ENCODE data around the gene MARCHF10.
"Not testable (repeated sequence)": the region's sequence is repeated elsewhere in the genome, so short reads cannot be mapped to it uniquely, and the experiment has no call there.

The MARCHF10 gene

GRCh38 chr17:62793919-62794665 lies 14.0 kb downstream of the MARCHF10 start:
- TF ChIP-seq POLR2AphosphoS5 (IDR thresholded peaks at IDR 0.05; ENCODE audit: low read depth, low read length) (no peak), TAF1 (IDR thresholded peaks at IDR 0.05; ENCODE audit: low read depth, low read length) (no peak), POLR2A (IDR thresholded peaks at IDR 0.05; ENCODE audit: low read depth, low read length) (no peak), SPI1 (IDR thresholded peaks at IDR 0.05; ENCODE audit: low read depth, low read length) (no peak), POU2F2 (IDR thresholded peaks at IDR 0.05; ENCODE audit: low read depth, low read length) (no peak), PAX5 (IDR thresholded peaks at IDR 0.05; ENCODE audit: insufficient read depth, low read length, severe bottlenecking) (no peak)
- DNase-seq (ENCODE audit: insufficient read length, low spot score) (no peak), FAIRE-seq (no peak)

- TF ChIP-seq POU2F2 (IDR thresholded peaks at IDR 0.05; ENCODE audit: low read depth, low read length) (no peak), POLR2AphosphoS5 (IDR thresholded peaks at IDR 0.05; ENCODE audit: low read depth, low read length) (no peak), PAX5 (IDR thresholded peaks at IDR 0.05; ENCODE audit: insufficient read depth, low read length, severe bottlenecking) (no peak), TAF1 (IDR thresholded peaks at IDR 0.05; ENCODE audit: low read depth, low read length) (no peak), SPI1 (IDR thresholded peaks at IDR 0.05; ENCODE audit: low read depth, low read length) (no peak), POLR2A (IDR thresholded peaks at IDR 0.05; ENCODE audit: low read depth, low read length) (no peak)
- no peak for FAIRE-seq
- no peak for DNase-seq (ENCODE audit: insufficient read length, low spot score)
These were observed 15.7 kb downstream of the MARCHF10 start for GRCh38 chr17:62792447-62792800.

DNA sequence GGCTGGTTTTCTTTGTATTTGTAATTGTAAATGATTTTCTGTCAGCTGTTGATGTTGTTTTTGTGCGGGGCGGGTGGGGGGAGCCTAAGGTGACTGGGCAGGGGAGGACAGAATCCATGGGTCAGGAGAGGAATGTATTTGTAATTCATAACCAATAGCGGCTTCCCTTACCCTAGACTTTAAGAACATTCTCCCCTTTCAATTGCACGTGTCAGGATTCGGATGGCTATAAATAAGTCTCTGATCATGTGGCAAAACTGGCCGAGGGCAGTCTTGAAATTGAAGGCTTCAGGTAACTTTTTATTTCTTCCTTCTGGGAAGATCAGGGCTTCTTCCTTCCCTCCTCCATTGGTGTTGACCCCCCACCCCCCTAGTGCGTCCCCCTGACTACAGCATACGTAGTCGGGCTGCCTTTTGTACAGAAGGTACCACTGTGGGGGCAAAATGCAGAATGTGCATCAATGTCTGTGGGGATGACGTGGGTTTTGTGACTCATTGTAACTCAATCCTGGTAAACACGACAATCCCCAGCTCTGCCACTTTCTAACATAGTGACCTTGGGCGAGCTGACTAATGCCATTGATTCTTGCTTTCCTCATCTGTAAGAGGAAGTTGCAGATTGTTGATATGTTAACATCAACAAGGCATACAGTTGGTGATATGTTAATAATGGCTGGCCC lies 16.2 kb downstream of the MARCHF10 start:
- DNase-seq (ENCODE audit: insufficient read length, low spot score) (no peak), FAIRE-seq (no peak)

GRCh38 chr17:62791235-62791734 lies 16.8 kb downstream of the MARCHF10 start:
- FAIRE-seq (no peak), DNase-seq (ENCODE audit: insufficient read length, low spot score) (no peak)
- TF ChIP-seq SPI1 (IDR thresholded peaks at IDR 0.05; ENCODE audit: low read depth, low read length) = peak; percentile 18; the same call in 1 of the 2 replicates
- TF ChIP-seq TAF1 (IDR thresholded peaks at IDR 0.05; ENCODE audit: low read depth, low read length) = no peak

More for the DNA sequence above, 16.2 kb downstream of the MARCHF10 start:
- no peak for TF ChIP-seq POLR2A (IDR thresholded peaks at IDR 0.05; ENCODE audit: low read depth, low read length)
- TF ChIP-seq TAF1 (IDR thresholded peaks at IDR 0.05; ENCODE audit: low read depth, low read length) = no peak
- TF ChIP-seq PAX5 (IDR thresholded peaks at IDR 0.05; ENCODE audit: insufficient read depth, low read length, severe bottlenecking) = no peak
- no peak for TF ChIP-seq POLR2AphosphoS5 (IDR thresholded peaks at IDR 0.05; ENCODE audit: low read depth, low read length)
- TF ChIP-seq POU2F2 (IDR thresholded peaks at IDR 0.05; ENCODE audit: low read depth, low read length) = no peak
- TF ChIP-seq SPI1 (IDR thresholded peaks at IDR 0.05; ENCODE audit: low read depth, low read length) = no peak

GRCh38 chr17:62790564-62790986 lies 17.5 kb downstream of the MARCHF10 start:
- TF ChIP-seq POLR2AphosphoS5 (IDR thresholded peaks at IDR 0.05; ENCODE audit: low read depth, low read length) = no peak
- no peak for TF ChIP-seq TAF1 (IDR thresholded peaks at IDR 0.05; ENCODE audit: low read depth, low read length)
- no peak for TF ChIP-seq PAX5 (IDR thresholded peaks at IDR 0.05; ENCODE audit: insufficient read depth, low read length, severe bottlenecking)
- no peak for TF ChIP-seq SPI1 (IDR thresholded peaks at IDR 0.05; ENCODE audit: low read depth, low read length)
- no peak for TF ChIP-seq POLR2A (IDR thresholded peaks at IDR 0.05; ENCODE audit: low read depth, low read length)
- TF ChIP-seq POU2F2 (IDR thresholded peaks at IDR 0.05; ENCODE audit: low read depth, low read length) = no peak
- FAIRE-seq (no peak), DNase-seq (ENCODE audit: insufficient read length, low spot score) (no peak)

DNA sequence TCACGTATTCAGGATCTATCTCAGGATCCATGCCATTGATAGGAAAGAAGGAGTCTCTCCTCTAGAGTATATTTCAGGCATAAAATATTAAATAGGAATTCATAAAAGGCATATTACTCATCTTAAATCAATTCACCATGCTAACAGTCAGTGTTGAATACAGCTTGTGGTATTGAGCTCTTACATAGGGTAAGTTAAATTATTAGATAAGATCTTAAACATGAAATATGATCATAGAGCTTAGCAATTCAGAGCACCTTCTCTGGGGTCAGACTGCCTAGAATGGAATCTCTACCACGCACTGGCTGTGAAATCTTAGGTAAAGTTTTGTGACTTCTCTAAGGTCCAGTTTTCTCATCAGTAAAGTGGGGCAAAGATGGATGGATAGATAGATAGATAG lies 20.7 kb downstream of the MARCHF10 start:
- no peak for DNase-seq (ENCODE audit: insufficient read length, low spot score)
- TF ChIP-seq POU2F2 (IDR thresholded peaks at IDR 0.05; ENCODE audit: low read depth, low read length) = no peak
- no peak for TF ChIP-seq PAX5 (IDR thresholded peaks at IDR 0.05; ENCODE audit: insufficient read depth, low read length, severe bottlenecking)
- TF ChIP-seq POLR2AphosphoS5 (IDR thresholded peaks at IDR 0.05; ENCODE audit: low read depth, low read length) = no peak
- TF ChIP-seq SPI1 (IDR thresholded peaks at IDR 0.05; ENCODE audit: low read depth, low read length) = no peak
- no peak for TF ChIP-seq POLR2A (IDR thresholded peaks at IDR 0.05; ENCODE audit: low read depth, low read length)
- TF ChIP-seq TAF1 (IDR thresholded peaks at IDR 0.05; ENCODE audit: low read depth, low read length) = no peak
- FAIRE-seq = no peak

DNA sequence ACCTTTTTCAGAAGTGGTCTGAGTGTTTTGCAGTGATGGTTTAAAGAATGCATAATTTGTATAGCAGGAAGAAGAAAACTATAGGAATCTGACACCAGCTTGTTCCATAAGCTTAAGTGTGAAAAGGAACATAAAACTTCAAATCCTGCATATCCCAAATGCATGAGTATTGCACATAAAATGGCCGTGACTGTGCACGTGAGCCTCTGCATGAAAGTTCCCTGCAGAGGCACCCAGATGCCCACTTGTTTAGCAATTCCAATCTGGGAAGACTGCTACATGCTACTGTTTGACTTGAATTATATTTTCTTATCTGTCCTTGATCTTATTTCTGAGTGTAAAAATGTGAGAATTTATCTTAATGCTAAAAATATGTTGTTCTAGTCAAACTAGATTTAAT lies 21.5 kb downstream of the MARCHF10 start:
- TF ChIP-seq POLR2AphosphoS5 (IDR thresholded peaks at IDR 0.05; ENCODE audit: low read depth, low read length) (no peak), TAF1 (IDR thresholded peaks at IDR 0.05; ENCODE audit: low read depth, low read length) (no peak), POLR2A (IDR thresholded peaks at IDR 0.05; ENCODE audit: low read depth, low read length) (no peak), PAX5 (IDR thresholded peaks at IDR 0.05; ENCODE audit: insufficient read depth, low read length, severe bottlenecking) (no peak), POU2F2 (IDR thresholded peaks at IDR 0.05; ENCODE audit: low read depth, low read length) (no peak), SPI1 (IDR thresholded peaks at IDR 0.05; ENCODE audit: low read depth, low read length) (no peak)
- FAIRE-seq = no peak
- DNase-seq (ENCODE audit: insufficient read length, low spot score) = no peak

DNA sequence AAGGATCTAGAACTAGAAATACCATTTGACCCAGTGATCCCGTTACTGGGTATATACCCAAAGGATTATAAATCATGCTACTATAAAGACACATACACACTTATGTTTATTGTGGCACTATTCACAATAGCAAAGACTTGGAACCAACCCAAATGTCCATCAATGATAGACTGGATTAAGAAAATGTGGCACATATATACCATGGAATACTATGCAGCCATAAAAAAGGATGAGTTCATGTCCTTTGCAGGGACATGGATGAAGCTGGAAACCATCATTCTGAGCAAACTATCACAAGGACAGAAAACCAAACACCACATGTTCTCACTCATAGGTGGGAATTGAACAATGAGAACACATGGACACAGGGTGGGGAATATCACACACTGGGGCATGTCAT lies 22.1 kb downstream of the MARCHF10 start:
- DNase-seq (ENCODE audit: insufficient read length, low spot score); FAIRE-seq: not testable (repeated sequence)

DNA sequence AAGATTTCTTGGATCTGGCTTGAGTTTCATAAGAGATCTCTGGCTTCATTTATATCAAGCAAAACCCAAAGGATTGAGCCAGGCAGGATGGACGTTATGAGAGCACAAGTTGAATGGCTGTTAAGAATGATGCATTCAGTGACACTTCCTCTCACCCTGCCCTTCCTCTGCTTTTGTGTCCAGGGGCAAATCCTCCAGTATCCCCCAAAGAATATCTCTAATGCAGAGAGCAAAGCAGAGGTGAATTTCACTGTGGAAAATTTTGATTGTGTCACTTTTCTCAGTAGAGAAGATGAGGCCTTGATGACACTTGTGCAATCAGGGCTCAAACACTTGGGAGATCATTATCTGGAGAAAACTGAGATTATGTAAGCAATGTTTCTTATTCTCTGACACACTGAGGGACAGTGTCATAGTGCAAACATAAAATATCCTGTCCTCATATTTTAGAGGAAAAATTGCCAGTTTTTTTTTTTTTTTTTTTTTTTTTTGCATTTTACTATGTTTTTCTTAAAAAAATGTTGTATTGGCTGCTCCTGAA lies 25.3 kb downstream of the MARCHF10 start:
- TF ChIP-seq POLR2A (IDR thresholded peaks at IDR 0.05; ENCODE audit: low read depth, low read length) (no peak), POU2F2 (IDR thresholded peaks at IDR 0.05; ENCODE audit: low read depth, low read length) (no peak), PAX5 (IDR thresholded peaks at IDR 0.05; ENCODE audit: insufficient read depth, low read length, severe bottlenecking) (no peak), POLR2AphosphoS5 (IDR thresholded peaks at IDR 0.05; ENCODE audit: low read depth, low read length) (no peak), SPI1 (IDR thresholded peaks at IDR 0.05; ENCODE audit: low read depth, low read length) (no peak), TAF1 (IDR thresholded peaks at IDR 0.05; ENCODE audit: low read depth, low read length) (no peak)
- DNase-seq (ENCODE audit: insufficient read length, low spot score) (no peak), FAIRE-seq (no peak)

All from GM12891 (cell line).